HepG2 (cell line): ENCODE data around the gene TTC23L. TPM values are rescaled to one million over a fixed set of nuclear protein-coding genes. Genes with fewer than 3 reads are reported as not detected.

Source experiments
- ELF4 ChIP-seq: sonication (generic); formaldehyde crosslinking; IDR thresholded peaks from 2 replicates; pipeline ENCODE4 v1.5.0; 2020; ENCODE audit warnings: missing genetic modification reagents, mild to moderate bottlenecking, moderate library complexity, borderline replicate concordance
- SAP130 ChIP-seq: IDR thresholded peaks from 2 replicates; pipeline ENCODE4 v1.6.1; 2016; ENCODE audit warnings: low read depth
- SOX13 ChIP-seq, 3 experiments: fragments of 450-650 bp in 1 of 3; sonication (generic) in 1 of 3; formaldehyde crosslinking in 1 of 3; IDR thresholded peaks in 2 of 3; conservative IDR thresholded peaks in 1 of 3; 2 replicates each; pipeline versions ENCODE4 v1.5.0 to v1.6.1; 2016 to 2020; ENCODE audit warnings: antibody characterized with exemption in 1 of 3, mild to moderate bottlenecking in 1 of 3, missing compliant biosample characterization in 1 of 3, missing genetic modification reagents in 1 of 3, moderate library complexity in 1 of 3
- ZIK1 ChIP-seq: sonication (generic); formaldehyde crosslinking; IDR thresholded peaks from 2 replicates; pipeline ENCODE4 v1.5.0; 2020; ENCODE audit warnings: mild to moderate bottlenecking, low read depth, missing genetic modification reagents, borderline replicate concordance
- ZNF234 ChIP-seq: sonication (generic); formaldehyde crosslinking; conservative IDR thresholded peaks from 2 replicates; pipeline ENCODE4 v1.5.1; 2020; ENCODE audit warnings: mild to moderate bottlenecking, missing genetic modification reagents
- ZNF839 ChIP-seq: sonication (generic); formaldehyde crosslinking; IDR thresholded peaks from 2 replicates; pipeline ENCODE4 v1.4.0; 2020; ENCODE audit warnings: missing genetic modification reagents, mild to moderate bottlenecking, borderline replicate concordance
- ZSCAN22 ChIP-seq: sonication (generic); formaldehyde crosslinking; IDR thresholded peaks from 2 replicates; pipeline ENCODE4 v1.4.0; 2020; ENCODE audit warnings: mild to moderate bottlenecking, missing genetic modification reagents
- polyA plus RNA-seq, 8 experiments: library from polyadenylated mRNA; depleted of rRNA in 3 of 8; stranded (reverse) in 7 of 8; unstranded in 1 of 8; fragments of >200 nt; fragmentation: Illumina TruSeq in 4 of 8; extraction: Trizol in 4 of 8; gene quantifications; 2 replicates each; pipeline versions ENCODE4 v1.2.1 to v1.2.3, GENCODE V29; 2011 to 2016; ENCODE audit warnings: low read depth in 4 of 8, missing spikeins in 1 of 8, mixed read lengths in 1 of 8; ENCODE audit not compliant: insufficient read depth in 1 of 8
- total RNA-seq, 5 experiments: library from RNA; depleted of rRNA; stranded (reverse); fragments of >200 nt; fragmentation: Illumina TruSeq; extraction: Trizol; gene quantifications; 2 replicates each; pipeline ENCODE4 v1.2.3, GENCODE V29; 2016; ENCODE audit warnings: low read depth in 1 of 5
- TF ChIP-seq, protein P1 (sequence below): sonication (generic); formaldehyde crosslinking; IDR thresholded peaks from 2 replicates; pipeline ENCODE4 v1.9.0; 2021; ENCODE audit warnings: mild to moderate bottlenecking, missing genetic modification reagents
- TF ChIP-seq, protein P2 (sequence below): sonication (generic); formaldehyde crosslinking; IDR thresholded peaks from 2 replicates; pipeline ENCODE4 v1.4.0; 2020; ENCODE audit warnings: mild to moderate bottlenecking, missing genetic modification reagents

TTC23L gene
- total and polyA plus RNA-seq, 2 of the 13 experiments (the other 11 are each of a cell fraction or from before 2014, with no cell fraction given), result 0.37 to 1.4 TPM

DNA sequence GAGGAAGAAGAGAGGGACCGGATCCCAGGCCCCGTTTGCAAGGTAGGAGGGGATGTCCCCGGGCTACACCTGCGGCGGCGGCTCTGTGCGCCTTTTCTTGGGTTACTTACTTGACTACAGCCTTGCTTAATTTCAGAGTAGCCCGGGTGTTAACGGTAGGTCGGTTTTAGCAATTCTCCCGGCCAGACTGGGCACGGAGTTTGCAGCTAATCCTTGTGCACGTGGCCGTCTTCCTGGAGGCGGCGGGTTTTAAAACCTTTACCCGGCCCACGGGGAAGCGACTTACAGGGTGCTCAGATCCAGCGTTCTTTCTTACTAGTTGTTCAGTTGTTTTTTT is 76.9 kb downstream of the TTC23L start (continued):
- TF ChIP-seq, protein P1, sequence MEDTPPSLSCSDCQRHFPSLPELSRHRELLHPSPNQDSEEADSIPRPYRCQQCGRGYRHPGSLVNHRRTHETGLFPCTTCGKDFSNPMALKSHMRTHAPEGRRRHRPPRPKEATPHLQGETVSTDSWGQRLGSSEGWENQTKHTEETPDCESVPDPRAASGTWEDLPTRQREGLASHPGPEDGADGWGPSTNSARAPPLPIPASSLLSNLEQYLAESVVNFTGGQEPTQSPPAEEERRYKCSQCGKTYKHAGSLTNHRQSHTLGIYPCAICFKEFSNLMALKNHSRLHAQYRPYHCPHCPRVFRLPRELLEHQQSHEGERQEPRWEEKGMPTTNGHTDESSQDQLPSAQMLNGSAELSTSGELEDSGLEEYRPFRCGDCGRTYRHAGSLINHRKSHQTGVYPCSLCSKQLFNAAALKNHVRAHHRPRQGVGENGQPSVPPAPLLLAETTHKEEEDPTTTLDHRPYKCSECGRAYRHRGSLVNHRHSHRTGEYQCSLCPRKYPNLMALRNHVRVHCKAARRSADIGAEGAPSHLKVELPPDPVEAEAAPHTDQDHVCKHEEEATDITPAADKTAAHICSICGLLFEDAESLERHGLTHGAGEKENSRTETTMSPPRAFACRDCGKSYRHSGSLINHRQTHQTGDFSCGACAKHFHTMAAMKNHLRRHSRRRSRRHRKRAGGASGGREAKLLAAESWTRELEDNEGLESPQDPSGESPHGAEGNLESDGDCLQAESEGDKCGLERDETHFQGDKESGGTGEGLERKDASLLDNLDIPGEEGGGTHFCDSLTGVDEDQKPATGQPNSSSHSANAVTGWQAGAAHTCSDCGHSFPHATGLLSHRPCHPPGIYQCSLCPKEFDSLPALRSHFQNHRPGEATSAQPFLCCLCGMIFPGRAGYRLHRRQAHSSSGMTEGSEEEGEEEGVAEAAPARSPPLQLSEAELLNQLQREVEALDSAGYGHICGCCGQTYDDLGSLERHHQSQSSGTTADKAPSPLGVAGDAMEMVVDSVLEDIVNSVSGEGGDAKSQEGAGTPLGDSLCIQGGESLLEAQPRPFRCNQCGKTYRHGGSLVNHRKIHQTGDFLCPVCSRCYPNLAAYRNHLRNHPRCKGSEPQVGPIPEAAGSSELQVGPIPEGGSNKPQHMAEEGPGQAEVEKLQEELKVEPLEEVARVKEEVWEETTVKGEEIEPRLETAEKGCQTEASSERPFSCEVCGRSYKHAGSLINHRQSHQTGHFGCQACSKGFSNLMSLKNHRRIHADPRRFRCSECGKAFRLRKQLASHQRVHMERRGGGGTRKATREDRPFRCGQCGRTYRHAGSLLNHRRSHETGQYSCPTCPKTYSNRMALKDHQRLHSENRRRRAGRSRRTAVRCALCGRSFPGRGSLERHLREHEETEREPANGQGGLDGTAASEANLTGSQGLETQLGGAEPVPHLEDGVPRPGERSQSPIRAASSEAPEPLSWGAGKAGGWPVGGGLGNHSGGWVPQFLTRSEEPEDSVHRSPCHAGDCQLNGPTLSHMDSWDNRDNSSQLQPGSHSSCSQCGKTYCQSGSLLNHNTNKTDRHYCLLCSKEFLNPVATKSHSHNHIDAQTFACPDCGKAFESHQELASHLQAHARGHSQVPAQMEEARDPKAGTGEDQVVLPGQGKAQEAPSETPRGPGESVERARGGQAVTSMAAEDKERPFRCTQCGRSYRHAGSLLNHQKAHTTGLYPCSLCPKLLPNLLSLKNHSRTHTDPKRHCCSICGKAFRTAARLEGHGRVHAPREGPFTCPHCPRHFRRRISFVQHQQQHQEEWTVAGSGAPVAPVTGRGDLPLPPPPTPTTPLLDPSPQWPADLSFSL, result no peak
- TF ChIP-seq ZNF839 (CRISPR knock-in tag) (no peak), ZIK1 (CRISPR knock-in tag) (no peak), ZSCAN22 (0 out of 2 replicates have a peak, but pooled peaks have one; percentile 45), SAP130 (CRISPR knock-in tag) (no peak), SOX13 (IDR thresholded peaks at IDR 0.05) (no peak), SOX13 (CRISPR knock-in tag; conservative IDR thresholded peaks at IDR 0.05 in 1 of 2, IDR thresholded peaks at IDR 0.05 in 1 of 2) (no peak), ZNF234 (no peak), ELF4 (CRISPR knock-in tag) (no peak)
- TF ChIP-seq, protein P2, sequence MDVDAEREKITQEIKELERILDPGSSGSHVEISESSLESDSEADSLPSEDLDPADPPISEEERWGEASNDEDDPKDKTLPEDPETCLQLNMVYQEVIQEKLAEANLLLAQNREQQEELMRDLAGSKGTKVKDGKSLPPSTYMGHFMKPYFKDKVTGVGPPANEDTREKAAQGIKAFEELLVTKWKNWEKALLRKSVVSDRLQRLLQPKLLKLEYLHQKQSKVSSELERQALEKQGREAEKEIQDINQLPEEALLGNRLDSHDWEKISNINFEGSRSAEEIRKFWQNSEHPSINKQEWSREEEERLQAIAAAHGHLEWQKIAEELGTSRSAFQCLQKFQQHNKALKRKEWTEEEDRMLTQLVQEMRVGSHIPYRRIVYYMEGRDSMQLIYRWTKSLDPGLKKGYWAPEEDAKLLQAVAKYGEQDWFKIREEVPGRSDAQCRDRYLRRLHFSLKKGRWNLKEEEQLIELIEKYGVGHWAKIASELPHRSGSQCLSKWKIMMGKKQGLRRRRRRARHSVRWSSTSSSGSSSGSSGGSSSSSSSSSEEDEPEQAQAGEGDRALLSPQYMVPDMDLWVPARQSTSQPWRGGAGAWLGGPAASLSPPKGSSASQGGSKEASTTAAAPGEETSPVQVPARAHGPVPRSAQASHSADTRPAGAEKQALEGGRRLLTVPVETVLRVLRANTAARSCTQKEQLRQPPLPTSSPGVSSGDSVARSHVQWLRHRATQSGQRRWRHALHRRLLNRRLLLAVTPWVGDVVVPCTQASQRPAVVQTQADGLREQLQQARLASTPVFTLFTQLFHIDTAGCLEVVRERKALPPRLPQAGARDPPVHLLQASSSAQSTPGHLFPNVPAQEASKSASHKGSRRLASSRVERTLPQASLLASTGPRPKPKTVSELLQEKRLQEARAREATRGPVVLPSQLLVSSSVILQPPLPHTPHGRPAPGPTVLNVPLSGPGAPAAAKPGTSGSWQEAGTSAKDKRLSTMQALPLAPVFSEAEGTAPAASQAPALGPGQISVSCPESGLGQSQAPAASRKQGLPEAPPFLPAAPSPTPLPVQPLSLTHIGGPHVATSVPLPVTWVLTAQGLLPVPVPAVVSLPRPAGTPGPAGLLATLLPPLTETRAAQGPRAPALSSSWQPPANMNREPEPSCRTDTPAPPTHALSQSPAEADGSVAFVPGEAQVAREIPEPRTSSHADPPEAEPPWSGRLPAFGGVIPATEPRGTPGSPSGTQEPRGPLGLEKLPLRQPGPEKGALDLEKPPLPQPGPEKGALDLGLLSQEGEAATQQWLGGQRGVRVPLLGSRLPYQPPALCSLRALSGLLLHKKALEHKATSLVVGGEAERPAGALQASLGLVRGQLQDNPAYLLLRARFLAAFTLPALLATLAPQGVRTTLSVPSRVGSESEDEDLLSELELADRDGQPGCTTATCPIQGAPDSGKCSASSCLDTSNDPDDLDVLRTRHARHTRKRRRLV, result no peak
